Fibroblast of lung (primary cell): ENCODE measurements around the gene LFNG.

Experiments
- CTCF ChIP-seq, 2 donors: IDR thresholded peaks in 1 of 2; conservative IDR thresholded peaks in 1 of 2; 1 replicate in 1 of 2; 2 replicates in 1 of 2; pipeline ENCODE4 v1.5.1; 2011 to 2012; ENCODE audit warnings: low read length in 2 of 2, control low read depth in 1 of 2, inconsistent platforms in 1 of 2, low read depth in 1 of 2, mild to moderate bottlenecking in 1 of 2
- EZH2 ChIP-seq: IDR thresholded peaks from 2 replicates; pipeline ENCODE4 v1.5.1; 2012; ENCODE audit warnings: low read length, control low read depth, mild to moderate bottlenecking; ENCODE audit errors: missing control alignments

DNA sequence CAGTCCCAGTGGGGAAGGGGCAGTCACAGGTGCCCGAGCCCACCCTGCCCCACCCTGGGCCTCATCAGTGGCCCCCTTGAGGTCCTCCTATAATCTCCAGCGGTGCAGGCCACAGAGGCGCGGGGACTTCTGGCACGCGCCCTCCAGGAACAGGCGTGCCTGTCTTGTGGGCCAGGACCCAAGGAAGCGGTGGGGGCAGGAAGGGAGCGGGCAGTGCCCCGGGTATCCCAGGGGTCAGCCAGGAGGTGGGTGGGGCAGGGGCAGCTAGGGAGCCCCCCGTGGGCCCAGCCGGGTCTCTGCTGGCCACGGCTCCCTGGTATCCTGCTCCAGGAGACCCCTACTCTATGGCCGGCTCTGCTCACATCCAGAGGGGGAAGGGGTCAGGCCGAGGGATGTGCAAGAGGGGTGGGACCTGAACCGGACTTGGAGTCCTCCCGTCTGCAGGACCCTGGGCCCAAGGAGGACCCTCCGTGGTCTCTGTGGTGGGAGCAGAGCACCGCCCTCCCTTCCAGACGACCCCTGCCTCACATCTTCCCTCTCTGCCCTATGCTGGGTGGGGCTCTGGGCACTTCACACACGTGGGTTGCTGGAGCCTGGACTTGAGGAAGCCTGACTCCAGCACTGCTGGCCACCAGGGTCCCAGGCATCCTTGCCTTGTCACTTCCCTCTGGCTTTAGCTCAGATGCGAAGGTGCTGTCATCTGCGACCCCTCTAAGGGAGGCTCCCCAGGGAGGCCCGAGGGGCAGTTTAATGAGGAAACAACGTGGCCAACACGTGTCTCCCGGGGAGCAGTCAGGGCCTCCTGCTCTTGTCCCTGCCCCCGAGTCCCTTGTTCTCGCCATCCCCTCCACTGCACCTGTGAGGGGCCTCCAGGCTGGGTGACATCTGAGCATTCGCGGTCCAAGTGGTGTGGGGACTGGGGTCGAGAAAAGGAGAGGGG is 25.1 kb upstream of the LFNG start:
- TF ChIP-seq CTCF (conservative IDR thresholded peaks at IDR 0.05 in 1 of 2, IDR thresholded peaks at IDR 0.05 in 1 of 2; ENCODE audit: low read depth in 1 of 2, low read length in 2 of 2), result no peak
- TF ChIP-seq EZH2, result no peak
